HCEC 1CT (cell line): Measurements from ENCODE around the gene PTPN22.
"Not testable (repeated sequence)": the region's sequence is repeated elsewhere in the genome, so short reads cannot be mapped to it uniquely, and the experiment has no call there.

Source experiments
- DNase-seq: peaks from one replicate; pipeline ENCODE4 v3.0.0-alpha.2; 2017

Gene PTPN22

GRCh38 chr1:113886417-113887401 is 15.2 kb upstream of the PTPN22 start:
- no peak for DNase-seq

- DNase-seq: no peak
These were observed 10.1 kb upstream of the PTPN22 start for GRCh38 chr1:113881661-113882060.

GRCh38 chr1:113879739-113880038 is 8.2 kb upstream of the PTPN22 start:
- DNase-seq: no peak

GRCh38 chr1:113876176-113876575 is 4.7 kb upstream of the PTPN22 start:
- no peak for DNase-seq

GRCh38 chr1:113875714-113876113 is 4.2 kb upstream of the PTPN22 start:
- no peak for DNase-seq

- DNase-seq: peak; percentile 2
These were observed 2.7 kb upstream of the PTPN22 start for GRCh38 chr1:113874012-113874879.

- DNase-seq: no peak
These were observed 865 bp upstream of the PTPN22 start for GRCh38 chr1:113872219-113872935.

GRCh38 chr1:113870778-113871177 is 734 bp downstream of the PTPN22 start:
- DNase-seq: no peak

GRCh38 chr1:113868387-113869083 is 3.0 kb downstream of the PTPN22 start:
- DNase-seq: peak; percentile 77

GRCh38 chr1:113861641-113862040 is 9.9 kb downstream of the PTPN22 start:
- DNase-seq: no peak

GRCh38 chr1:113860891-113861290 is 10.6 kb downstream of the PTPN22 start:
- peak; percentile 88 for DNase-seq

GRCh38 chr1:113859478-113860175 is 11.9 kb downstream of the PTPN22 start:
- no peak for DNase-seq

- no peak for DNase-seq
These were observed 12.5 kb downstream of the PTPN22 start for GRCh38 chr1:113858982-113859381.

- DNase-seq: no peak
These were observed 13.1 kb downstream of the PTPN22 start for GRCh38 chr1:113858418-113858817.

GRCh38 chr1:113857776-113858175 is 13.7 kb downstream of the PTPN22 start:
- DNase-seq: no peak

GRCh38 chr1:113856401-113856790 is 15.1 kb downstream of the PTPN22 start:
- DNase-seq: no peak

- no peak for DNase-seq
These were observed 15.7 kb downstream of the PTPN22 start for GRCh38 chr1:113855630-113856400.

- no peak for DNase-seq
These were observed 17.3 kb downstream of the PTPN22 start for GRCh38 chr1:113854234-113854633.

- not testable (repeated sequence) for DNase-seq
These were observed 18.8 kb downstream of the PTPN22 start for GRCh38 chr1:113852694-113853093.

- DNase-seq: no peak
These were observed 21.2 kb downstream of the PTPN22 start for GRCh38 chr1:113850127-113850796.
